ENCODE measurements around the gene TSPYL4.

TSPYL4 gene

GRCh38 chr6:116268589-116269293 is 14.9 kb upstream of the TSPYL4 start:
- no peak for DNase-seq

GRCh38 chr6:116267836-116268588 is 14.1 kb upstream of the TSPYL4 start:
- no peak for DNase-seq

GRCh38 chr6:116266803-116267202 is 12.9 kb upstream of the TSPYL4 start:
- no peak for DNase-seq

DNA sequence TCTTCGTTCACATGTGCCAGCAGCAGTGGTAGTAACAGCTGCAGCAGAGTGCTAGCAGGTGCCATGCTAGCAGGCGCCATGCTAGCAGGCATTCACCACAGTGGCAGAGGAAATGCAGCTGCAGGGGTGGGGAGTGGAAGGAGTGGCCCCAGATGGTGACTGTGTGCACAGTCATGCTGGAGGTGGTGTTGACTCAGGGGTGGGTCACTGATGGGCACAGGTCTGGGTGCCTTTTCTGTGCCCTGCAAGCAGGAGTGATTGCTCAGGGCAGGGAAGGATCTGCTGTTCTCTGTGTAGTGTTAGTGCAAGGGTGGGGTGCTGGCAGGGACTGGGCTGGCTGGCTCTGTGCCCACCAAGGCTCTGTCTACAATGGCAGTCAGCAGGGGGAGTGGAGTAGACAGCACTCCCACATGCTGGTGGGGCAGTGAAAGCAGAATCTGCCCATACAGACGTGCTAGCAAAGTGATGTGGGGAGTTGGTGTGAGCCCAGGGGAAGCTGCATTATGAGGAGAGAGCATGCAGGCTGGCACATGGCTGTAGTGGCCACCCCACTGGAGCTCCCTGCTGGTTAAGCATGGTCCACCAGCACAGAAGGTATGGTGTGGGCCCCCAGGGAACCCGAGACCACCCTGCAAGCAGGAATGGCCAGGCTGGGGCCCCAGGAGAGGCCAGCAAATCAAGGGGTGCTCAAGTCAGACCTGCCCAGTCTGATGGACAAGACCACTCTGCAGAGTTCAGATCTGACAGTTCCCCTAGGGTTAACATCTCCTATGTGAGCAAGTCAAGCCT is 11.4 kb upstream of the TSPYL4 start:
- DNase-seq, result no peak

GRCh38 chr6:116263353-116263752 is 9.5 kb upstream of the TSPYL4 start:
- no peak for DNase-seq

DNA sequence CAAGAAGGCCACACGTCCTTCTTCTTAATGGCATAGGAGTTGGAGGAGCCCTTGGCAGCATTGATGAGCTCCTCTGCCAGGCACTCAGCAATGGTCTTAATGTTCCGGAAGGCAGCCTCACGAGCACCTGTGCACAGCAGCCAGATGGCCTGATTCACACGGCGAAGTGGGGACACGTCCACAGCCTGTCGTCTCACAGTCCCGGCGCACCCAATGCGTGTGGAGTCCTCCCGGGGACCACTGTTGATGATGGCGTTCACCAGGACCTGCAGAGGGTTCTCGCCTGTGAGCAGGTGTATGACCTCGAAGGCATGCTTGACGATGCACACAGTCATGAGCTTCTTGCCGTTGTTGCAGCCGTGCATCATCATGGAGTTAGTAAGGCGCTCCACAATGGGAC is 4.6 kb upstream of the TSPYL4 start:
- no peak for DNase-seq

GRCh38 chr6:116256694-116257093 is 2.8 kb upstream of the TSPYL4 start:
- no peak for DNase-seq

DNA sequence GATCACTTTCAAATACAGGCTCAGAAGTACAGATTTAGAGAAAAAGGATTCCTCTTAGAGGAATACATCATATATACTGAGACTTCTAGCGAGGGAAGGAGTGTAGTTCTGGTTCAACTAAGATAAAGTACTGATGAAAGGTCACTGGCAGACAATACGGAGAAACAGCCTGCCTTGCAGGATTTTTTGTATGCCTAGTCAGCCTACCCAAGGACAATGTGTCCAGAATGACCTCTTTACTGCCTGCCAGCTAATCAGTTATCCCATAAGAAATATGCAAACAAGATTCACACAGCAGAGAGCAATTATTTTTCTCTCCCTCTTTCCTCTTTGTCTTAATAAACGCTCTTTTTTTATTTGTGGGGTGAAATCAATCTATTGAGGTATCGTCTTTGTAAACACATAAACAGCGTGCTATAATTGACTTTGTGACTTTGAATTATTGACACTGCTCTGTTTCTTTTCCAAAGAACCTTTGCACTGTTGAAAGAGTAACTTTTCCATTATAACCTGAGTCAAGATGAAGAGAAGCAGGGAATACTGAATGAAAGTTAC is 1.4 kb upstream of the TSPYL4 start:
- DNase-seq, result no peak

DNA sequence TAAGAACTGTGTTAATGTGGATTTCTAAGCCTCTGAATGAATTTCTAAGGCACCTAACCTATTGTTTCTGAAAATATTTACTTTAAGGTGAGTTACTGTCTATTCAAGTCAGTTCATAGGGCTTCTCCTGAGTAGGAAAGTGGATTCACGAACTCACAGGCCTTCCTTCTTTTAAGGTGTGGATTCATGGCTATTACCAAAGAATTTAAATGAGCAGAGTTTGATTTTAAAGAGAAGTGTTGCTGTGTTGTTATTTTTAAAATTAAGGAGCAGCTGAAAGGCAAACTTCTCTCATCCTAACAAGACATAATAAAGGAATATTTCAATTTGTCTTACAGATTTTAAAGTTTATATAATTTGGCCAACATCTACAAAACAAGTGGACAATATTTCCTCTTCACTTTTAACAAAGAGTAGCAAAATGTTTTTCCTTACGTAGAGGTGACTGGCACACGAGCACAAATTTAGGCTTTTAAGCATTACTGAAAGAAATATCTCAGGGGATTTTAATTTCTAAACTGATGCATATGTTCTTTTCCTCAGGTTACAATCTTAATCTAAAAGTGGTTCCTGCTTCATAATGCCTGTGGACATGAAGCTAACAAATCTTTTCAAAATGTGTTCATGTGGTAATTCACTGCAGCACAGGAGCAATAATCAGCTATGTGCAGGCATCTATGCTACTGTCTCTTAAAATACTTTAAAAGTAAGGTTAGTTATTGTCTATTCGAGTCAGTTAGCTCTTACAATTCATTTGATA is 602 bp upstream of the TSPYL4 start:
- DNase-seq, result no peak

GRCh38 chr6:116253188-116253504 is 729 bp downstream of the TSPYL4 start:
- no peak for DNase-seq

DNA sequence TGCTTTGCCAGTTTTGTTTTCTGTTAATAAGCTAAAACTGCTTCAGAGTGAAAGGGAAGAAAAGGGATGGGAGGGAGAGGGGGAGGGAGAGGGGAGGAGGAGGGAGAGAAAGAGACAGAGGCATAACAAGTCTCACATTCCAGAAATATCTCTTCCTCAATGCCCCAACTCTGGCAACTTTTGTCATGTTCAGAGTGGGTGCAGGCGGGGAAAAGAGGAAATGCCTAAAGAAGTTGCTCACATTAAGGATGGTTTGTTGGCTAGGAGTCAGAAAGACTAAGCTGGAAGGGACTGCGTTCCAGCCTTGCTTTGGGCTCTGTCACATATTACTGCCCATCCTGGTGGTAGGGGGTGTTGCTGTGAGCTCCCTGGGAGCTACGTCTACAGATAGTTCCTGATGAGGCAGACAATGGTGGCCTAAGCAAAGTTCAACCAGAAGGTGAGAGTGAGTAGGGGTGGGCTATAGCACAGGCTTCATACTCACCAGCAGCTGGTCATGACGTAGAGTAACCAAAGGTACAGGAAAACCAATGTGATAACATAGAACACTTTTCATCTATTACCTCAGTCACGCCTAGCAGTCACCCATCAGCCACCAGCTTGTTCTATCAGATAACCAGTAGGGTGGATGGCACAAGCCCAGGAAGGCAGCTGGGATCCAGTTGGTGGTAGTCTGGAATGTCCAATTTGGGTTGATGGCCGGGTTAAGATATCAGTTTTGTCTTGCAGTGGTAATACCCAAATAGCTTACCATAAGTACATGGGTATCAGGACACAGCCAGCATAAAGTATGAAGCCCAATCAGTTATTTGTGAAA is 2.1 kb downstream of the TSPYL4 start:
- no peak for DNase-seq

- DNase-seq, result no peak
Measured at GRCh38 chr6:116248577-116248976, 5.3 kb downstream of the TSPYL4 start.

DNA sequence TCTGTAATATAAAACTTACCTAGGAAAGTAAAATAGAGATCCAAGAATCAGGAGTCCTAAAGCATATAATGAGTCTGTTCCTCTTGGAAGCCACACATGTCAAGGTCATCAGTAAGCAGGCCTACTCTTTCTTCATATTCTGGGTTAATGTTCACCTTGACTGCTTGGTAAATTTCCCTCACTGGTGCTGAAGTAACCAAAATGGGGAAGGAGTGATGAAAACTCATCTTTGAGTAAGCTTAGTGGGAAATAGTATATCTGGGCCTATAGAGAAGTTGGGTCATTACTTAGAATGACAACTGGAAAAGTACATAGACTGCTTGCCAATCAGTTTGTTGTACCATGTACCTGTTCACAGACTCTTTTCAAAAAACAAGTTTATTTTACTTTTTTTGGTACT is 6.6 kb downstream of the TSPYL4 start:
- no peak for DNase-seq

DNA sequence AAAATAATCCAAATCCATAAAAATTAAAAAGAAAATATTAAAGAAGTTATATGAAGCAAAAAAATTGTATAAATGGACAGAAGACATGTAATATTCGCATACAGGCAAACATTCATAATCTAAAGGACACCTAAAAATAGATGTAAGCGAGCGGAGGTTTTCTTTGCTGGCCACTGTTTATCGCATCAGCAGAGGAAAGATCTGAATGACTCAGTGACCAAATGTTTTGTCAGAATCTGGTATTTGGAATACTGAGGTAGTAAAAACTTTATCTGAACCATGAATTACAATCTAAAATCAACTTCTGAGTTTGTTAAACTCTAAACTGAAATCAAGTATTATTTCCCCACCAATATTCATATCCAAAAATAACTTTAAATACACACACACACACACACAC is 7.8 kb downstream of the TSPYL4 start:
- DNase-seq, result no peak

GRCh38 chr6:116244284-116244683 is 9.6 kb downstream of the TSPYL4 start:
- DNase-seq, result no peak

- DNase-seq, result peak in 1 of 14 donors; percentile 57
Measured at GRCh38 chr6:116239856-116240255, 14.0 kb downstream of the TSPYL4 start.

DNA sequence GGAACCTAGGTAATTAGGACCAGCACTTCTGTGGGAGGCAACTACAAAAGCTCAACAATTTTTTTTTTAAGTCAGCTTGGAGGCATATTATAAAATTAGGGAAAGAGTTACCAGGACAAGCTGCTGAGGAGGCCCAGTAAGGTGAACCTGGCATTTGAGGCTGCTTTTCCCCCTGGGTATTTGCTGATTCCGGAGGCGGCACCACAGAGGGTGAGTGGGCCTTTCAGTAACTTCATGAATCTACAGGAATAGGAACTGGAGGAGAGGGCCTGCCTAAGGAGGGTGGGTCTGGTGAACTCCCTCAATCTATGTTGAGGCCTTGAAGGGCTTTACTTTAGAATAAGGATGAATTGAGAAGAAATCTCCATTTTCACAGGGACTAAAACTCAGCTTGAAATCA is 14.6 kb downstream of the TSPYL4 start:
- DNase-seq, result peak in 1 of 14 donors; percentile 57

GRCh38 chr6:116238083-116238482 is 15.8 kb downstream of the TSPYL4 start:
- DNase-seq, result no peak

GRCh38 chr6:116234689-116235088 is 19.2 kb downstream of the TSPYL4 start:
- no peak for DNase-seq

GRCh38 chr6:116229287-116229913 is 24.5 kb downstream of the TSPYL4 start:
- peak in 13 of 14 donors; percentile 28 to 97 (median 78) for DNase-seq

DNA sequence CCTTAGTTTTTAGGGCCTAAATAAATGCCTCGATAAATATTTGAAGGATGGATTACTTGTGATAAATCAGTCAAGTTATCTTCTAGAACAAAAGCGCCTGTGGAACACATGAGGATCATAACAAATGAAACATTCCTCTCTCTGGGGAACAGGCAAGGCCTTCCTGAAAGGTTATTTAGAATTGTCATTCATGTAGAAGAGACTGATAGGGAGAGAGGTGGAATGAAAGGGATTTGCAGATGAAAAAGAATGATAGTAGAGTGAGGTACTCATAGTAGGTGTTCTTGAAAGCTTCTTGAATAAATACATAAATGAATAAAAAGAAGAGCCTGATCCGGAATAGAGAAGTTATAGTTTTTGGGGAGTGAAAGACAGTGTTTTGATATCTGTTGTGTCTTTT is 30.5 kb downstream of the TSPYL4 start:
- DNase-seq, result no peak
